Neural progenitor cell (in vitro differentiated cells): Measurements from ENCODE around the gene CDH13. TPM values are rescaled to one million over a fixed set of nuclear protein-coding genes. Genes with fewer than 3 reads are reported as not detected.

ENCODE experiments used
- DNase-seq: peaks from one replicate; pipeline ENCODE4 v3.0.0-alpha.2; 2016; ENCODE audit warnings: low spot score
- H2AFZ ChIP-seq: fragments of 200-600 bp; sonication (generic); replicated peaks from 2 replicates; pipeline ENCODE4 v1.6.1; 2016; ENCODE audit warnings: antibody characterized with exemption
- H3F3A ChIP-seq: fragments of 200-600 bp; sonication (generic); 2 replicates; pipeline ENCODE4 v1.6.1; 2016; ENCODE audit warnings: antibody characterized with exemption, low read depth
- H3K27ac ChIP-seq: fragments of 200-600 bp; sonication (generic); 2 replicates; pipeline ENCODE4 v1.5.1; 2016; ENCODE audit warnings: mild to moderate bottlenecking
- H3K27me3 ChIP-seq: fragments of 200-600 bp; sonication (generic); 2 replicates; pipeline ENCODE4 v1.6.1; 2016; ENCODE audit warnings: mild to moderate bottlenecking, moderate library complexity
- H3K36me3 ChIP-seq: fragments of 200-600 bp; sonication (generic); 2 replicates; pipeline ENCODE4 v1.5.1; 2016
- H3K4me1 ChIP-seq: fragments of 200-600 bp; sonication (generic); 2 replicates; pipeline ENCODE4 v1.6.1; 2016; ENCODE audit warnings: mixed run types
- H3K4me2 ChIP-seq: fragments of 200-600 bp; sonication (generic); 2 replicates; pipeline ENCODE4 v1.6.1; 2016
- H3K4me3 ChIP-seq: fragments of 200-600 bp; sonication (generic); 2 replicates; pipeline ENCODE4 v1.5.1; 2016
- H3K79me2 ChIP-seq: fragments of 200-600 bp; sonication (generic); 2 replicates; pipeline ENCODE4 v1.6.1; 2016; ENCODE audit warnings: low read depth
- H3K9ac ChIP-seq: fragments of 200-600 bp; sonication (generic); 2 replicates; pipeline ENCODE4 v1.6.1; 2016
- H3K9me3 ChIP-seq: fragments of 200-600 bp; sonication (generic); 2 replicates; pipeline ENCODE4 v1.5.1; 2016; ENCODE audit warnings: low read depth
- H4K20me1 ChIP-seq: fragments of 200-600 bp; sonication (generic); 2 replicates; pipeline ENCODE4 v1.6.1; 2016; ENCODE audit warnings: low read depth
- H3K27ac Mint-ChIP-seq: 3 replicates; pipeline ENCODE4 v1.8.0; 2021; ENCODE audit warnings: mixed read lengths
- H3K27me3 Mint-ChIP-seq: 2 replicates; pipeline ENCODE4 v1.8.0; 2022; ENCODE audit warnings: low read depth, mild to moderate bottlenecking, inconsistent platforms, moderate library complexity, mixed read lengths; ENCODE audit not compliant: insufficient read depth
- H3K36me3 Mint-ChIP-seq: 3 replicates; pipeline ENCODE4 v1.8.0; 2021; ENCODE audit warnings: mixed read lengths
- H3K4me1 Mint-ChIP-seq: 3 replicates; pipeline ENCODE4 v1.8.0; 2021; ENCODE audit warnings: mixed read lengths
- H3K4me3 Mint-ChIP-seq: 3 replicates; pipeline ENCODE4 v1.8.0; 2021; ENCODE audit warnings: mild to moderate bottlenecking, moderate library complexity, mixed read lengths
- H3K9me3 Mint-ChIP-seq: 3 replicates; pipeline ENCODE4 v1.8.0; 2020; ENCODE audit warnings: mixed read lengths
- CTCF ChIP-seq: fragments of 200-600 bp; sonication (generic); IDR thresholded peaks from 2 replicates; pipeline ENCODE4 v1.5.1; 2017; ENCODE audit warnings: antibody characterized with exemption, mild to moderate bottlenecking
- EZH2 ChIP-seq: fragments of 200-600 bp; sonication (generic); IDR thresholded peaks from 2 replicates; pipeline ENCODE4 v1.6.1; 2017; ENCODE audit warnings: antibody characterized with exemption, mild to moderate bottlenecking, moderate library complexity
- EZH2phosphoT487 ChIP-seq: fragments of 200-600 bp; sonication (generic); IDR thresholded peaks from 2 replicates; pipeline ENCODE4 v1.6.1; 2017; ENCODE audit warnings: antibody characterized with exemption
- total RNA-seq: library from RNA; depleted of rRNA; stranded (reverse); fragments of >200 nt; gene quantifications from 2 replicates; pipeline ENCODE4 v1.2.3, GENCODE V29; 2015; ENCODE audit warnings: low replicate concordance

CDH13 gene
- total RNA-seq, 1 donor from 2014 or later = 3.0 TPM

DNA sequence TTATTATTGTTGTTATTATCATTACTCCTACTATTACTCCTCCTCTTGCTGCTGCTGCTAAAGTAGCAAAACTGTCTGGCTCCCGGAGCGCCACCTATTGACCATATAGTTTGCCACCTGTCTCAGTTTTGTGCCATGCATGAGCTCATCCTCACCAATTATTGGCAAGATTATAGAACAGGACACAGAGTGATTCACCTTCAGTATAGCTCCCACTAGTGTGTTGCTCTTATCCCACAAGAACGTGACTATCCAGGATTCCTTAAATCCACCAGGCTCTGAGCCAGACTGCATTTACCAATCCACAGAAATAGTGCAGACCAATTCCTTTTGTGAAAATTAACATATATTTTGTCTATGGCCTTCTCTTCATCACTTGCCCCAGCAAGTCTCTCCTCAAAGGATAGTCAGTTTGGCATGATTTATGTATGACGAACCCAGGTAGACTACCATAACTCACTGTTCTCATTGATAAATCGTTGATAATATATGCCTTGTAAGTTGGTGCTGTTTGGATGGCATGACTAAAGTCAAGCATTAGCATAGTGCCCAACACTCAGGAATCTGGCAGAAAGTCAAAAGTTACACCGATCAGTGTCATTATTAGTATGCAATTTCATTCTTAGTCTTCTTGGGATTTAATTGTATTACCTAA is 775.5 kb downstream of the CDH13 start:
- Histone ChIP-seq H3K4me2 (no peak overlapping the region), H3K79me2 (no peaks in the 10 kb centered on the region), H2AFZ (no peak overlapping the region), H3K36me3 (no peaks in the 10 kb centered on the region), H3K27me3 (no peaks in the 10 kb centered on the region), H3K4me3 (no peak overlapping the region), H3K9me3 (no peaks in the 10 kb centered on the region), H3K27ac (no peak overlapping the region), H3F3A (no peaks in the 10 kb centered on the region), H3K9ac (no peak overlapping the region), H4K20me1 (no peaks in the 10 kb centered on the region), H3K4me1 (no peaks in the 10 kb centered on the region)
- TF ChIP-seq CTCF (no peak), EZH2phosphoT487 (no peak), EZH2 (no peak)
- Mint-ChIP-seq H3K4me1 (peaks cover 24% of the 10 kb centered on the region), H3K36me3 (no peaks in the 10 kb centered on the region), H3K9me3 (no peaks in the 10 kb centered on the region), H3K27ac (no peak overlapping the region), H3K27me3 (peaks cover 3% of the 10 kb centered on the region), H3K4me3 (no peak overlapping the region)
- DNase-seq = no peak

DNA sequence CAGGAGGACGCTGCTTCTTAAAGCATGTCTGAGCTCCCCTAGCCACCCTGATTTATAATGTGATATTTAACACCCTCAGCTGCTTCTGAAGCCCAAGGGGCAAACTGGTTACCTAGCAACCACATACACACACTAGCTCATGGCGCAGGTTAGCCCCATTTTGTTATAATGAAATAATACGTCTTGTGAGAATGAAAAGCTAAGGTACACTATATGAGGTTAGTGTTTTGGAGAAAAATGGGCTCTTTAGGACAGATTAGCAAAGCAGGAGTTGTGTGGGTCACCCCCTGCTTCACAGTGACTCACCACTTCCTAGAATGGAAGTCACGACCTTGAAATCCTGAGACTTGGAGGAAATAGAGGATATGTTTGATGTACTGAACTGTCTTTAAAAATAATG is 776.2 kb downstream of the CDH13 start:
- Mint-ChIP-seq H3K9me3 (no peaks in the 10 kb centered on the region), H3K27me3 (peaks cover 3% of the 10 kb centered on the region), H3K4me1 (peaks cover 24% of the 10 kb centered on the region), H3K4me3 (no peak overlapping the region), H3K36me3 (no peaks in the 10 kb centered on the region), H3K27ac (no peak overlapping the region)
- DNase-seq = no peak
- H3K4me3 ChIP-seq = no peak overlapping the region
- H3K9me3 ChIP-seq = no peaks in the 10 kb centered on the region
- H3K79me2 ChIP-seq = no peaks in the 10 kb centered on the region
- H3K27me3 ChIP-seq = no peaks in the 10 kb centered on the region
- H3F3A ChIP-seq = no peaks in the 10 kb centered on the region
- no peak overlapping the region for H3K4me2 ChIP-seq
- TF ChIP-seq CTCF (no peak), EZH2 (no peak), EZH2phosphoT487 (no peak)
- H2AFZ ChIP-seq = no peak overlapping the region
- no peak overlapping the region for H3K9ac ChIP-seq
- no peaks in the 10 kb centered on the region for H3K4me1 ChIP-seq
- no peak overlapping the region for H3K27ac ChIP-seq
- no peaks in the 10 kb centered on the region for H4K20me1 ChIP-seq
- no peaks in the 10 kb centered on the region for H3K36me3 ChIP-seq

- H3K9ac ChIP-seq = no peak overlapping the region
- H3K27ac Mint-ChIP-seq = no peak overlapping the region
- H3F3A ChIP-seq = no peaks in the 10 kb centered on the region
- H3K27ac ChIP-seq = no peak overlapping the region
- H3K27me3 Mint-ChIP-seq = peaks cover 3% of the 10 kb centered on the region
- peaks cover 24% of the 10 kb centered on the region for H3K4me1 Mint-ChIP-seq
- no peaks in the 10 kb centered on the region for H3K9me3 Mint-ChIP-seq
- TF ChIP-seq CTCF (no peak), EZH2phosphoT487 (no peak), EZH2 (no peak)
- no peaks in the 10 kb centered on the region for H3K27me3 ChIP-seq
- no peak overlapping the region for H3K4me3 Mint-ChIP-seq
- DNase-seq = no peak
- no peak overlapping the region for H3K4me2 ChIP-seq
- H3K4me3 ChIP-seq = no peak overlapping the region
- H3K36me3 ChIP-seq = no peaks in the 10 kb centered on the region
- H4K20me1 ChIP-seq = no peaks in the 10 kb centered on the region
- H3K9me3 ChIP-seq = no peaks in the 10 kb centered on the region
- H3K79me2 ChIP-seq = no peaks in the 10 kb centered on the region
- no peaks in the 10 kb centered on the region for H3K36me3 Mint-ChIP-seq
- no peaks in the 10 kb centered on the region for H3K4me1 ChIP-seq
- no peak overlapping the region for H2AFZ ChIP-seq
Measured at GRCh38 chr16:83403761-83404160, 777.0 kb downstream of the CDH13 start.
